Lung (tissue), 12 donors: ENCODE results near the gene C2orf68. TPM values are rescaled to one million over a fixed set of nuclear protein-coding genes. Genes with fewer than 3 reads are reported as not detected.

ENCODE experiments used
- ATAC-seq: fragments of 200-7000 bp; cut with Tn5 transposase; one replicate; pipeline ENCODE4 v1.9.1; 2020; ENCODE audit warnings: moderate number of reproducible peaks; ENCODE audit not compliant: insufficient read depth, low FRiP score
- DNase-seq, 3 donors: peaks; one replicate each; pipeline ENCODE4 v3.0.0-alpha.2; 2013 to 2017
- H3K27ac ChIP-seq, 2 donors: one replicate each; pipeline ENCODE4 v1.5.1; 2013; ENCODE audit warnings: mild to moderate bottlenecking in 2 of 2, moderate library complexity in 2 of 2, control low read depth in 1 of 2, inconsistent platforms in 1 of 2, low read depth in 1 of 2, low read length in 1 of 2
- H3K27me3 ChIP-seq, 3 donors: one replicate each; pipeline ENCODE4 v1.5.1; 2013; ENCODE audit warnings: low read length in 2 of 3; ENCODE audit not compliant: control insufficient read depth in 3 of 3, insufficient read depth in 3 of 3
- H3K36me3 ChIP-seq, 4 donors: one replicate each; pipeline ENCODE4 v1.5.1; 2013; ENCODE audit warnings: low read length in 4 of 4, mild to moderate bottlenecking in 1 of 4, moderate library complexity in 1 of 4; ENCODE audit not compliant: control insufficient read depth in 4 of 4, insufficient read depth in 4 of 4
- H3K4me1 ChIP-seq, 5 donors: one replicate each; pipeline ENCODE4 v1.5.1; 2013; ENCODE audit warnings: low read length in 5 of 5, mild to moderate bottlenecking in 2 of 5, moderate library complexity in 1 of 5; ENCODE audit not compliant: control insufficient read depth in 5 of 5, insufficient read depth in 5 of 5
- H3K4me3 ChIP-seq: one replicate; pipeline ENCODE4 v1.5.1; 2013; ENCODE audit warnings: mild to moderate bottlenecking, control low read depth, moderate library complexity
- H3K9ac ChIP-seq, 2 donors: one replicate each; pipeline ENCODE4 v1.5.1; 2013; ENCODE audit warnings: low read length in 2 of 2, control low read depth in 1 of 2; ENCODE audit not compliant: insufficient read depth in 1 of 2
- H3K9me3 ChIP-seq, 4 donors: one replicate each; pipeline ENCODE4 v1.5.1; 2013; ENCODE audit warnings: low read length in 3 of 4, mild to moderate bottlenecking in 1 of 4, moderate library complexity in 1 of 4; ENCODE audit not compliant: control insufficient read depth in 4 of 4, insufficient read depth in 3 of 4
- WGBS, 2 donors: extraction: QIAGEN DNeasy Blood & Tissue Kit; methylation state at CpG; one replicate each; pipeline ENCODE4 v1.1.7; 2013; 5-methylcytosine and 5-hydroxymethylcytosine counted together
- polyA plus RNA-seq, 2 donors: library from polyadenylated mRNA; stranded (reverse); fragments of 200-250 nt; gene quantifications; one replicate each; pipeline ENCODE4 v1.2.1, GENCODE V29; 2013
- total RNA-seq, 2 donors: library from RNA; depleted of rRNA in 1 of 2; stranded (reverse); fragments of >200 nt in 1 of 2; gene quantifications; one replicate each; pipeline ENCODE4 v1.2.1, GENCODE V29; 2014 to 2021
- TF ChIP-seq, protein P1 (sequence below): IDR thresholded peaks from 2 replicates; pipeline ENCODE4 v1.5.1; 2012; ENCODE audit warnings: mild to moderate bottlenecking; ENCODE audit errors: control extremely low read depth, extremely low read depth
- donor health status: control.
- donor health status: control.
- donor health status: Bipolar disorder and iron deficiency.
- donor health status: healthy.
- donor health status: DM: yes; HTN: yes; CAD: no.

Gene C2orf68
- total and polyA plus RNA-seq, 4 donors = 23.2 to 51.9 (median 40.7) TPM

DNA sequence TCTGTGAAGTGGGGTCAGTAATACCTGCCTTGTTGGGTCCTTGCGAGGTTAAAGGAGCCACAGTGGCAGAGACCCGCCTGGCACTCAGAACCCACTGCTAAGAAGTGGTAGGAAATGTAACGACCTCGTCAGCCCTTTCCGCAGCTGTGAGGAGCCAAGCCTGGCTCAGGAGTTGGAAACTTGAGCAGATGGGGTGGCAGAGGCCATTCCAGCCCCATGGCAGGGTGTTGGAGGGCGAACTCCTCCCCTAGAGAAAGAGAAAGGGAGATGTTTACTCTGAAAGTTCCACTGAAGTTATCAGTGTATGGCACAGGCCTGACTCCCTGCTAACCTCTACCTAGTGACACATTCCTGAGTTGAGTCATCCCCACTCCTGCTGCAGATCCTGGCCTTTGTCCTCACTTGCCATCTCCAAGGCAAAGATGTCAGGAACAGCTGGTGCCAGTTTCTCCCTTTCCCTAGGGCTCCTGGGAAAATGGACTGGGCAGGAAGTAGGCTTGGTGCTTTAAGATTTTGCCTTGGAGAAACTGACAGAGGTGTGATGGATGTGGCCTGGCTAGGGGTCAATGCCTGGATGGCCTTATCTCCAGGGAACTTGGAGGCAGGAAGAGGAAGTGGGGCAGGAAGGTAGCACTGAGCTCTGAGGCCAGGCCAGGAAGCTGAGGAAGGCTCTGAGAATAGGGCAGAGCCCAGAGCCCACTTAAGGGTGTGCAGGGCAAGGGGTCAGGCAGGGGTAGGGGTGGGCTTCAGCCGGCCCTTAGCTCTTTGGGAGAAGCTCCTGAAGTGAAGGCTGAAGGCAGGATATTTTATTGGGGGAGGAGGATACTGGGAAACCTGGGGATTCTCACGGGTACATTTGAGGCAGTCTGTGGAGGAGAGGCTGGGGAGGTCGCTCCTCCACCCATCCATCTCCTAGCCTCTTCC, 26.7 kb downstream of the C2orf68 start:
- DNase-seq (peak; percentile 32 to 77 (median 53)), ATAC-seq (peak; percentile 47)
- Histone ChIP-seq H3K4me1 (peaks cover 10 to 44% (median 34%) of the 10 kb centered on the region in 5 donors), H3K27me3 (no peaks in the 10 kb centered on the region), H3K4me3 (peak overlapping the region; percentile 56), H3K27ac (peak overlapping the region; percentile 83 to 95), H3K9ac (peak overlapping the region; percentile 48 to 75), H3K36me3 (peaks cover 0 to 7% (median 0%) of the 10 kb centered on the region in 4 donors), H3K9me3 (no peaks in the 10 kb centered on the region)
- 20 to 25% methylated on average over 8 to 9 of the region's 9 CpGs for WGBS, 2 donors
- TF ChIP-seq, protein P1, sequence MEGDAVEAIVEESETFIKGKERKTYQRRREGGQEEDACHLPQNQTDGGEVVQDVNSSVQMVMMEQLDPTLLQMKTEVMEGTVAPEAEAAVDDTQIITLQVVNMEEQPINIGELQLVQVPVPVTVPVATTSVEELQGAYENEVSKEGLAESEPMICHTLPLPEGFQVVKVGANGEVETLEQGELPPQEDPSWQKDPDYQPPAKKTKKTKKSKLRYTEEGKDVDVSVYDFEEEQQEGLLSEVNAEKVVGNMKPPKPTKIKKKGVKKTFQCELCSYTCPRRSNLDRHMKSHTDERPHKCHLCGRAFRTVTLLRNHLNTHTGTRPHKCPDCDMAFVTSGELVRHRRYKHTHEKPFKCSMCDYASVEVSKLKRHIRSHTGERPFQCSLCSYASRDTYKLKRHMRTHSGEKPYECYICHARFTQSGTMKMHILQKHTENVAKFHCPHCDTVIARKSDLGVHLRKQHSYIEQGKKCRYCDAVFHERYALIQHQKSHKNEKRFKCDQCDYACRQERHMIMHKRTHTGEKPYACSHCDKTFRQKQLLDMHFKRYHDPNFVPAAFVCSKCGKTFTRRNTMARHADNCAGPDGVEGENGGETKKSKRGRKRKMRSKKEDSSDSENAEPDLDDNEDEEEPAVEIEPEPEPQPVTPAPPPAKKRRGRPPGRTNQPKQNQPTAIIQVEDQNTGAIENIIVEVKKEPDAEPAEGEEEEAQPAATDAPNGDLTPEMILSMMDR = no peak

- Histone ChIP-seq H3K4me3 (peak within 1 kb of the TSS; percentile 56), H3K4me1 (peaks cover 10 to 46% (median 36%) of the 10 kb centered on the region in 5 donors)
- 13 to 26% methylated on average over 32 to 52 of the region's 52 CpGs for WGBS, 2 donors
These were observed 27.5 kb downstream of the C2orf68 start, which contains the start of gene VAMP5 for GRCh38 chr2:85584354-85584856. Gene VAMP5 (plus strand): TSS chr2:85584431. CDS start chr2:85584491, 60 bp downstream.

DNA sequence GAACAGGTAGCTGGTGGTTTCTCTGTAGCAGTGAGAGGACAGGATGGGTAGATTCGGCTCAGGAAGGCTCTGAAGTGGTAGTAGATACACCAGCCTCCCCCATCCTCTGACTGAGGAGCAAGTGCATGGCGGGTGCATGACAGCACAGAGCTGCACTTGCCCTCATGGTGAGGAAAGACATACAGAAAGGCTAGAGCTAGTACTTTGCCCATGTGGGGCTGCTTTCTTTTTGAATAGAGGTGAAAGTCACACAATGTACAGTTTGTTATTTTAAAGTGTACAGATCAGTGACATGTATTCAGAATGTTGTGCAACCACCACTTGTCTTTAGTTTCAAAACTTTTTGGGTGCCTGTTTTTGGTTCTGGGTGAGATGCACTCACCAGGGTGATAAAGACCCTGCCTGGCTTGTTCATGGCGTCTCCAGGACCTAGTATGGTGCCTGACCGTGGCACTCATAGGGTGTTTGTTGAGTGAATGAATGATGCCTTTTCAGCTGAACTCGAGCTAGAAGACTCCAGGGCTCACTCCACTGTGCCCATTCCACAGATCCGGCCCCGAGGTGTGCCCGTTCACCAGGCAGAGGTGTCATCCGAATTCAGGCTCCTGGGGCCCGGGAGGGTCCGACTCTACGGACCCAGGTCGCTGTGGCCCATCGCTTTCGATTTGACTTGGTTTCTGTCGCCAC, 28.1 kb downstream of the C2orf68 start:
- peaks cover 0 to 7% (median 0%) of the 10 kb centered on the region in 4 donors for H3K36me3 ChIP-seq
- TF ChIP-seq, protein P1 = no peak
- peak overlapping the region; percentile 83 to 95 for H3K27ac ChIP-seq
- no peak overlapping the region for H3K4me3 ChIP-seq
- peak overlapping the region; percentile 26 to 48 for H3K9ac ChIP-seq
- ATAC-seq (no peak), DNase-seq (no peak)
- no peaks in the 10 kb centered on the region for H3K9me3 ChIP-seq
- WGBS, 2 donors = 27 to 33% methylated on average over 14 to 16 of the region's 16 CpGs
- peaks cover 10 to 46% (median 37%) of the 10 kb centered on the region in 5 donors for H3K4me1 ChIP-seq
- no peaks in the 10 kb centered on the region for H3K27me3 ChIP-seq

More at GRCh38 chr2:85584354-85584856, 27.5 kb downstream of the C2orf68 start, which contains the start of gene VAMP5:
- H3K36me3 ChIP-seq = peaks cover 0 to 7% (median 0%) of the 10 kb centered on the region in 4 donors
- peak within 1 kb of the TSS; percentile 83 to 95 for H3K27ac ChIP-seq
- peak within 1 kb of the TSS; percentile 48 to 75 for H3K9ac ChIP-seq
- no peaks in the 10 kb centered on the region for H3K27me3 ChIP-seq
- ATAC-seq (peak; percentile 49), DNase-seq (peak; percentile 46 to 68 (median 56))
- no peaks in the 10 kb centered on the region for H3K9me3 ChIP-seq
- TF ChIP-seq, protein P1 = no peak
